Thyroid gland (tissue), 4 donors: ENCODE data around the gene PLK5. TPM values are rescaled to one million over a fixed set of nuclear protein-coding genes. Genes with fewer than 3 reads are reported as not detected.
A peak's percentile ranks its signal among the peaks of the same experiment; 100 is the strongest.

Source experiments
- DNase-seq, 2 donors: peaks; one replicate each; pipeline ENCODE4 v3.0.0-alpha.2; 2019
- H3K27ac ChIP-seq, 3 donors: fragments of 200-600 bp; sonication (generic); 1 replicate in 2 of 3; 2 replicates in 1 of 3; pipeline ENCODE4 v1.5.1; 2016 to 2019; ENCODE audit warnings: mild to moderate bottlenecking in 1 of 3, moderate library complexity in 1 of 3
- H3K27me3 ChIP-seq: fragments of 200-600 bp; sonication (generic); one replicate; pipeline ENCODE4 v1.5.1; 2019
- H3K36me3 ChIP-seq, 2 donors: fragments of 200-600 bp; sonication (generic); one replicate each; pipeline ENCODE4 v1.5.1; 2016 to 2019
- H3K4me1 ChIP-seq, 2 donors: fragments of 200-600 bp; sonication (generic); one replicate each; pipeline ENCODE4 v1.5.1; 2017 to 2019
- H3K4me3 ChIP-seq, 3 donors: fragments of 200-600 bp; sonication (generic); replicated peaks in 1 of 3; 1 replicate in 2 of 3; 2 replicates in 1 of 3; pipeline ENCODE4 v1.5.1; 2016; ENCODE audit warnings: mild to moderate bottlenecking in 1 of 3
- H3K9me3 ChIP-seq: fragments of 200-600 bp; sonication (generic); one replicate; pipeline ENCODE4 v1.5.1; 2017
- POLR2A ChIP-seq, 2 donors: fragments of 450-650 bp; IDR thresholded peaks; one replicate each; pipeline ENCODE4 v1.6.1; 2017; ENCODE audit warnings: antibody characterized with exemption in 2 of 2, mild to moderate bottlenecking in 2 of 2, moderate library complexity in 1 of 2
- WGBS, 2 donors: methylation state at CpG; one replicate each; pipeline ENCODE4 v1.1.5; 2017; 5-methylcytosine and 5-hydroxymethylcytosine counted together
- intact Hi-C: fragments of 100-400 bp; cut with DNase I; formaldehyde crosslinking; loops from one replicate; pipeline ENCODE4 v1.15.1; 2023
- total RNA-seq, 4 donors: library from RNA; depleted of rRNA; stranded (reverse); fragments of >200 nt; gene quantifications; one replicate each; pipeline ENCODE4 v1.2.3, GENCODE V29; 2016
- TF ChIP-seq, protein P1 (sequence below), 6 experiments: fragments of 200-600 bp in 3 of 6; fragments of 450-650 bp in 3 of 6; sonication (generic) in 3 of 6; IDR thresholded peaks; one replicate each; pipeline ENCODE4 v1.5.1; 2016 to 2019; ENCODE audit warnings: antibody characterized with exemption in 6 of 6, mild to moderate bottlenecking in 2 of 6, inconsistent platforms in 1 of 6, moderate library complexity in 1 of 6

PLK5 gene
- total RNA-seq, 4 donors from 2014 or later: not detected

DNA sequence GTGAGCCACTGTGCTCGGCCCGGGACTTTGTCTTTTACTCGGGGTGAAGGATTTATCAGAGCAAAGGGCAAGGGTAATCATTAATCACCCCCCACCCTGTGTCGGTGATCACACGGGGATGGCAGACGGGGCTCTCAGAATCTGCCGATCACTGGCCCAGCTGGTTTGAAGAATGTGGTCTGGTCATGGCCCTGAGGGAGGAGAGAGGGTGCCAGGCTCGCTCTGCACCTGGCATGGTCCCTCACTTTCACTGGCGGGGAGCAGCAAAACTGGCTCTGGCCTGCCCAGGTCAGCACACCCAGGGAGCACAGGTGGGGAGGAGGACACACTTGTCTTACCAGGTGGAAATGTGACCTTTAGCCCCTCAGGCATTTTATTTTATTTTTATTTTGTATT is 22.7 kb upstream of the PLK5 start:
- Histone ChIP-seq H3K36me3 (no peaks in the 10 kb centered on the region), H3K9me3 (no peaks in the 10 kb centered on the region), H3K4me3 (no peak overlapping the region), H3K27me3 (peaks cover 11% of the 10 kb centered on the region), H3K27ac (no peak overlapping the region), H3K4me1 (peaks cover 7 to 9% of the 10 kb centered on the region in 2 donors)
- 72 to 78% methylated on average over 9 of the region's 9 CpGs for WGBS, 2 donors
- no peak for DNase-seq
- intact Hi-C loops: no loop called here
- TF ChIP-seq POLR2A (IDR thresholded peaks at IDR 0.05): no peak
- TF ChIP-seq, protein P1, sequence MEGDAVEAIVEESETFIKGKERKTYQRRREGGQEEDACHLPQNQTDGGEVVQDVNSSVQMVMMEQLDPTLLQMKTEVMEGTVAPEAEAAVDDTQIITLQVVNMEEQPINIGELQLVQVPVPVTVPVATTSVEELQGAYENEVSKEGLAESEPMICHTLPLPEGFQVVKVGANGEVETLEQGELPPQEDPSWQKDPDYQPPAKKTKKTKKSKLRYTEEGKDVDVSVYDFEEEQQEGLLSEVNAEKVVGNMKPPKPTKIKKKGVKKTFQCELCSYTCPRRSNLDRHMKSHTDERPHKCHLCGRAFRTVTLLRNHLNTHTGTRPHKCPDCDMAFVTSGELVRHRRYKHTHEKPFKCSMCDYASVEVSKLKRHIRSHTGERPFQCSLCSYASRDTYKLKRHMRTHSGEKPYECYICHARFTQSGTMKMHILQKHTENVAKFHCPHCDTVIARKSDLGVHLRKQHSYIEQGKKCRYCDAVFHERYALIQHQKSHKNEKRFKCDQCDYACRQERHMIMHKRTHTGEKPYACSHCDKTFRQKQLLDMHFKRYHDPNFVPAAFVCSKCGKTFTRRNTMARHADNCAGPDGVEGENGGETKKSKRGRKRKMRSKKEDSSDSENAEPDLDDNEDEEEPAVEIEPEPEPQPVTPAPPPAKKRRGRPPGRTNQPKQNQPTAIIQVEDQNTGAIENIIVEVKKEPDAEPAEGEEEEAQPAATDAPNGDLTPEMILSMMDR (IDR thresholded peaks at IDR 0.05): no peak

GRCh38 chr19:1502433-1503088 is 21.3 kb upstream of the PLK5 start:
- Histone ChIP-seq H3K9me3 (no peaks in the 10 kb centered on the region), H3K36me3 (no peaks in the 10 kb centered on the region), H3K4me1 (peaks cover 7 to 12% of the 10 kb centered on the region in 2 donors), H3K27me3 (peaks cover 11% of the 10 kb centered on the region), H3K4me3 (no peak overlapping the region), H3K27ac (no peak overlapping the region)
- 55 to 57% methylated on average over 14 of the region's 14 CpGs for WGBS, 2 donors
- DNase-seq: no peak
- intact Hi-C loops: no loop called here
- TF ChIP-seq POLR2A (IDR thresholded peaks at IDR 0.05): no peak
- TF ChIP-seq, protein P1 (IDR thresholded peaks at IDR 0.05): no peak

DNA sequence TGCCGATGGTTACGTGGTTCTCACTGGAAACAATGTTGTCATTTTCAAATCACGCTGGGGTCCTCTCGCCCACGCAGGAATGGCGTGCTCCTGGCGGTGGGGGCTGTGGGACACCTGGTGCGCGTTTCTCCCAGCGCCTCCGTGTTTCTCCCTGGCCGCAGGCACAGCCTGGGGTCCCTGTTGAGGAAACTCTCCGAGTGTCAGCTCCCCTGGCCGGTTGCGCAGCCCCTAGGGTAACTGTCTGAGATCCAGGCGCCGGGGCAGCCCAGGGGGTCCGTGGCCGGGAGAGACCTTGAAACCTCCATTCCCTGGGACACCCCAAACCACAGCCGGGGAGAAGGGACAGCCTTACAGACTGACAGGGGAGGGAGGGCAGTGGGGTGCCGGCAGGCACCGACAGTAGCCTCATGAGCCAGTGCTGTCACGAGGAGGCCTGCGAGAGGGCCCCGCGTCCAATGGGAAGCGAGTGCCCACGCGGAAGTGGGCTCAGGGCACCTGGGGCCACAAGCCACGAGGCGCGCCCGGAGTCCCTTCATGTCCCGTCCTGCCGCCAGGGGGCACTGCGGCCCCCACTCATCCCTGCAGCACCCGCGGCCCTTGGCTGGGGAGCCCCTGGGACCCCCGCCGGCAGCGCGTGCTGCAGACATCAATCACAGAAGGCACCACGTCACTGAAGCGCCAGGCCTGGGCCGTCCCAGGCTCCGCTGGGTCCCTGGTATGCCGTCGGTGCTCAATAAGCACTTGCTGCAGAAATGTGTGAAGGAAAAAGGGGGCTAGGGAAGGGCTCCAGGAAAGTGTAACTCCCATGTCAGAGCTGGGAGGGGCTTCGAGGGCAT is 20.6 kb upstream of the PLK5 start:
- TF ChIP-seq, protein P1 (IDR thresholded peaks at IDR 0.05): peak in 5 of 6 experiments; percentile 14 to 61 (median 45)
- TF ChIP-seq POLR2A (IDR thresholded peaks at IDR 0.05): no peak
- Histone ChIP-seq H3K4me1 (peaks cover 7 to 17% of the 10 kb centered on the region in 2 donors), H3K27me3 (peaks cover 11% of the 10 kb centered on the region), H3K36me3 (no peaks in the 10 kb centered on the region), H3K9me3 (no peaks in the 10 kb centered on the region), H3K27ac (no peak overlapping the region), H3K4me3 (no peak overlapping the region)
- peak; percentile 24 to 31 for DNase-seq
- intact Hi-C loops: no loop called here
- WGBS, 2 donors: 7% methylated on average over 34 of the region's 49 CpGs

- intact Hi-C loops: no loop called here
- H3K27ac ChIP-seq: no peak overlapping the region
- no peak for TF ChIP-seq POLR2A (IDR thresholded peaks at IDR 0.05)
- TF ChIP-seq, protein P1 (IDR thresholded peaks at IDR 0.05): no peak
- DNase-seq: no peak
- WGBS, 2 donors: 54 to 59% methylated on average over 12 of the region's 23 CpGs
- H3K9me3 ChIP-seq: no peaks in the 10 kb centered on the region
- H3K36me3 ChIP-seq: no peaks in the 10 kb centered on the region
- peaks cover 7 to 19% of the 10 kb centered on the region in 2 donors for H3K4me1 ChIP-seq
- H3K4me3 ChIP-seq: no peak overlapping the region
- peaks cover 11% of the 10 kb centered on the region for H3K27me3 ChIP-seq
Observed at GRCh38 chr19:1503925-1504773, 19.7 kb upstream of the PLK5 start.
